GM19328 (cell line): ENCODE measurements around the gene PARP8.

Experiments used
- ATAC-seq: cut with Tn5 transposase; IDR thresholded peaks from one replicate; pipeline ENCODE4 v1.9.1; 2021; ENCODE audit warnings: mild to moderate bottlenecking, moderate library complexity; ENCODE audit not compliant: unreplicated experiment

Gene PARP8

DNA sequence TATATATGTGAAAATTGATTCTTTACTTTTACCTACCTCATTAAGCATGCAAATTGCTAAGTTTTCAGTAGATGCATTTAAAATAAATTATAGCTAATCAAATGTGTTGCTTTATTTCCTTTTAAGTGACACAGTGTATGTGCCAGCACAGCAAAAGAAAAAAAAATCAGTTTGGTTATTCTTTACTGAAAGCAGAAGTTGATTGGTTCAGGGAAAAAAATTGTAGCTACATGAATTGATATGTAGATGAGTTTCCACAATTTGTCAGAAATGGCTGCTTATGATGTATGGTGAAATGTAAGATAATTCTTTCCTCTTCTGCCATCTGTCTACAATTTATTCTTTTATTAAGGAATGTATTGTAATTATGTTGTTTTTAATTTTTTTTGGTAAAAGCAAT is 57.8 kb downstream of the PARP8 start:
- no peak for ATAC-seq

DNA sequence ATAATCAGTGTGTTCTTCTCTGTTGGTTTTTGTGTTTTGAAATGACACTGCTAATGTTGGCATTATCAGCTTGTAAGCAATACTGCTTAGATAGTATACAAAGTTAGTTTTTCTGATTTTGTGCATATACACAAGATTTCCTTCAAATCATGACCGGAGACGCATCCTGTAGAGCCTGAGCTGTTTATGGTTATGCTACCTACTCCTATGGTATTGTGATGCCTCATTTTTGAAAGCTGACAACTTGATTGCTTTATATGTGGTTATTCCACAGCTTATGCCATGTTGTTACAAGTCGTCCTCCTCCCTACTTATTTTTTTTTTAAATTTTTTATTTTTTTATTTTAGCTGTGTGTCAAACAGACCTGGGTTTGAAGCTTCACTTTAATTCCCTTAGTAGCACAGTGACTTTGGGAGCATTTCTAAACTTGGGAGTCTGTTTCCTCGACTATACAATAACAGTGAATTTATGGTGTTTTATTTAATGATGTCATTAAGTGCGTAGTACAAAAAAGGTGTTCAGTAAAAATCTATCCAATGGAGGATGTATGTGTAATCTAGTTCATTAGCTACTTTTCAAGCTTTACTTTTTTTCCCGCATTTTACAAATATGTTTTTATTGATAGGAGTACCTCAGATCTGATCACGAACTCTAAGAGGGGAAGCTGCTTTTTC is 59.5 kb downstream of the PARP8 start:
- ATAC-seq: no peak

DNA sequence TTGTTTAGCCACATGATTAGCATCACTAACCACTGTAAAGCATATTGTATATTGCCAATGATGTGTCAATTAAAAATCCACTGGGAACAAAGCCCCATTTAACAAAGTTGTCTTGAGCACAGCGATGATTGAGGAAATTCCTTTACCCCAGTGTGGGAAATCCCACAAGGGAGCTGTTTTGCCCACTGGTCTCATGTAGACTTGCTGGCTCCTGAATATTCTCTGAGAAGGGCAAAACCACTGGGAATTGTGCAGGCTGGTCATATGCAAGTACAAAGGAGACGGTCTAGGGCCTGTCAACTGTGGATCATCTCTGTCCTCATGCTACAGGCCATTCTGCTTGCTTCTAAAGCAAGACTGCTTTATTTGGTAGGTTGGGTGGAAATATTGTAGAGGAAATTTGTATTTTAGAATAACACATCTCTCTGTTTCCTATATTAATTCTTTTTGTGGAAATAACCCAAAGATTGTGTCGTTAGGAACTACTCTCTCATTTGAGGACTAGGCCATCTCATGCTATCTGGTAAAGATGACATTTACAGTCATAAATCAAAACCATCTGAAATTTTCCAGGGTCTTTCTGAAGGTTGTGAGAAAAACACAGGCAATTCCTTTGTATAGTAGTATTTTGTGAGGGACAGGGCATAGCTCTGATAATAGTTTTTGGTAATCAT is 60.2 kb downstream of the PARP8 start:
- ATAC-seq: no peak

DNA sequence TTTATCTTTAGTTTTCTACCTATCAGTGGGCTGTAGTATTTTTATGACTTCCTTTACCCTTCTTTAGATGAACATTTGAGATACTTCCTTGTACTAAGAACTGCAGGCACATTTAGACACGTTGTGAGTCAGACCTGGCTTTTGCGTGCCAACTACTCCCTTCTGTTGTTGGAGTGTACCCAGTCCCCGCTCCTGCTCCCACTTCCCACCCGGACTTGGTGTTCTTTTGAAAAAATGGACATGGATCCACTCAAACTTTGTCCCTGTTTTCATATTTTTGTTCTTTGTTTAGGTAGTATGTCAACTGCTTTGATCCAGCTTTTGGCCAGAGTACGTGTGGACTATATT is 60.7 kb downstream of the PARP8 start:
- no peak for ATAC-seq

DNA sequence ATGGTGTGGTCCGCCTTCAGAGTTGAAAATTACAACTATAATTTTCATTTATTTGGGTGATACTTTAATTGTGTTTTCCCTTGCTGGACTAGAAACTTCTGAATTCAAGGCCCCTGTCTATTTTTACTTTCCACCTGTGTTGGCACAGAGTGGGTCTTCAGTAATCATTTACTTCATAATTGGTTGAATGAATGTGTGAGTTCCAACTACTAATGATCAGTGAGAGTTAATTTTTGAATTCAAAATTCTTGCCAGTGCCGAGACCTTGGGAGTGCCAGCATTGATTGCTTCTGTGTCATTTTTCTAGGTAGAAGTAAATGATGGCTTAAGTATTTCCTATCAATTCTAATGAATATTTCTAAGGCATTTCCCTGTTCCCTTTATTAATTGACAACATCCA is 61.4 kb downstream of the PARP8 start:
- no peak for ATAC-seq

DNA sequence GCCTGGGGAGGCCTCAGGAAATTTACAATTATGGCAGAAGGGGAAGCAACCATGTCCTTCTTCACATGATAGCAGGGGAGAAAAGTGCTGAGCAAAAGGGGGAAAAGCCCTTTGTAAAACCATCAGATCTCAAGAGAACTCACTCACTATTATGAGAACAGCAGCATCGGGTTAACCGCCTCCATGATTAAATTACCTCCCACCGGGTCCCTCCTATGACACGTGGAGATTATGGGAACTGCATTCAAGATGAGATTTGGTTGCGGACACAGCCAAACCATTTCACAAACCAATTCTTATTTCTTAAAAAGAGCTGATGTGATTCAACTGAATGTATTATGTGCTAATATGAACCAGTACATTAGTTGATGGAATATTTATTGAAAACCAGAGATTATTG is 63.9 kb downstream of the PARP8 start:
- no peak for ATAC-seq

DNA sequence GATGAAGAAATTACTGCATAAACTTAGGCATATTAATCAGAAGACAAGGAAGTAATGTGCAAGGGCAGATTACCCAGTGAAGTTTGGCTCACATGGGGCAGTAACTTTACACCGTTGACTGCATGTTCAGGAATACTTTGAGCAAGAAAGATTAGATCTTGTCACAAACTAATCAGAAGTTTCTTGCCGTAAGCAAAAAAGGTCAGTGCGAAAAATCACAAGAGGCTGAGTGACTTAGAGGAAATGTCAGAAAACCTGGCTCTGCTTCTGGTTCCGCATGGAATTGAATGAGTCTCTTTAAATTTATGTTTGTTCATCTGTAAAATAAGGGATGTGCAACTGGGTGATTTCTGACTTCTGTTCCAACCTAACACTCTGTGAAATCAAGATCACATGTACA is 64.4 kb downstream of the PARP8 start:
- ATAC-seq: no peak

DNA sequence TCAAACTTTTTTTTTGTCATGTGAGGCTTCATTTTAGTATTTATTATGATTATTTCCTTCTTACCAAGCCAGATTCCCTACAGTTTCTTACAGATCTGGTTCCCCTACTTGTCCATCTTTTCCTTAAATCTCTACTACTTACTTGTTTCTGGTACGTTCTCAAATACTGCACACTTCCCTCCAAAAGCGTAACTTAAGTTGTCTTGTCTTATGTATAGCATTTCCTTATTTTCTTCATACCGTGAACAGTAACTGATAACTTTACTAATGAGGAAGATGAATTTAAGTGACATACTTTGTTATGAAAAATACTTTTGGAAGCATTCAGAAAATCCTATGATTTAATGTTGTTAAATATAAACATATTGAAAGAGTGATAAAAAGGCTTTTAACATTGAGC is 67.3 kb downstream of the PARP8 start:
- no peak for ATAC-seq

DNA sequence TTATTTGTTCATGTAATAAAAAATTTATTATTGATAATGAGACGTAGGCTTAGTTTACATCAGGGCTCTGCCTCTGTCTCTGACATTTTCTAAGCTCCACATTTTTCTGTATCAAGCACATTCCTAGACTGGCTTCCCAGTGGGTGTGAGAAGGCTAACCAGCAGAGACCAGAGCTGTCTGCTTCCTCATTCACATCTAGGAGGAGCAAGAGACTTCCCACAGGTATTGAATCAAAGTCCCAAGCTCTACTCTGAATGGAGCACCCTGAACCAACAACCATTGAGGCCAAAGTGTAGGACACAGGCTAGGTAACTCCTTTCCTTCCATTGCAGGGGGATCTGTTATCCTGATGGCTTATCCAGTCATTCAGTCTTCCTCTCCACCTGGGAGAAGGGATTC is 72.4 kb downstream of the PARP8 start:
- no peak for ATAC-seq

DNA sequence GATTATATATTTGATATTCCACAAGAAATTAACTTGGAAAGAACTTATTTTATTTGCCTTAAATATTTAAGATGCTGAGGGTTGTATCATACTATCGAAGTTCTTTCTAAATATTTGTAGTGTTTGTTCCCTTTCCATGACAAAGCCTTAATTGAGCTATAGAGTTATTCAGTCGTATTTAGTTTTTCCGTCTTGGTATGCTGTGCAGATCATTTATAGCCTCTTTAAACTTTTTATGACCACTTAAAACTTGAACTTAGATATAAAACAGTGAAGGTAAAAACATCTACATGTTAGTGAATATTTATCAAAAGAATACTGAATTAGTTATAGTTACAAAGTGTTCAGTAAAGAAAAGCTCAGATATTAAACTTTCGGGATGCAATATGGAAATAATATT is 74.4 kb downstream of the PARP8 start:
- ATAC-seq: no peak

DNA sequence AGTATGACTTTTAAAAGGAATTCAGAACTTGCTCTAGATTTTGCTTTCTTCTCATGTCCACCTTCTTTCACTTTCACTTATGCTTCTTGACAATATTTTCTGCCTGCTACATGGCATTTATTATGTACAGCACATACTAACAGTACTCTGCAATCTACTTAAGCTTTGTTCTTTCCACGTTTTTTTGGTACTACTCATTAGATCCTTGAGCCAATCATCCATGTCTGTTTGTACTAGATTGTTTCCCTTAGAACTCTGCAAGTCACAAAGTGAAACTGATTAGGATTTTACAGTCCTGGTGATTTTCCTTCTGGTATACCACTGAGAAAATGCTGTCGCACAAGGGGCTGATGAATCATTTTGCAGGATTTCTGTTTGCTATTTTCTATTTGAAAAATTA is 78.3 kb downstream of the PARP8 start:
- ATAC-seq: peak; percentile 52

DNA sequence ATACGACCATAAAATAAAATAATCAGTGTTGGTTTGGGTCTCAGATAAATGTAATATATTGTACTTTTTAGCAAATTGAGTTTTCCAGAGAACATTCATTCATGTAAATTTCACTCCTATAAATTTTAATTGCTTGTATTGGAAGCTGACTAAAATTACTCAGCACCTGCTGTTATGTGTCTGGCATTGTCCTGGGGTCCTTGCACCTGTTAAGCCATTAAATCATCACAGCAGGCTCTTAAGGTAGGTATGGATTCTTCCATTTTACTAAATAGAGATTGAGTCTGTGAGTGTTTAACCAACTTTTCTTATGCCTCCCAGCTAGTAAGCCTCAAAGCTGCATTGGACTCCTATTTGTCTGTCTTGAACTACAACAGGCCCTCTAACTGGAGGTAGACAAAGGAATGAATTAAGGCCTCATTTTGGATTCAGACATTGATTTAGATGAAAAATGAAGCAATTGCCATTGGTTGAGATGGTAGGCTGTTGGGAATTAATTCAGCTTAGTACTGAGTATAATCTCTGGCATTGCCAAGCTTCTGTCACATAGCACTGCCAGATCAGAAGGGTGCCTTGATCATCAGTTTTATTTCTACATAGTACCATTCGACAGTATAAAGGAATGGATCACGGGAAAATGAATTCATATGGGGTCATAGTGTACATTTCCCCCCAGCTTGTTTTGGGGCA is 78.9 kb downstream of the PARP8 start:
- ATAC-seq: no peak

DNA sequence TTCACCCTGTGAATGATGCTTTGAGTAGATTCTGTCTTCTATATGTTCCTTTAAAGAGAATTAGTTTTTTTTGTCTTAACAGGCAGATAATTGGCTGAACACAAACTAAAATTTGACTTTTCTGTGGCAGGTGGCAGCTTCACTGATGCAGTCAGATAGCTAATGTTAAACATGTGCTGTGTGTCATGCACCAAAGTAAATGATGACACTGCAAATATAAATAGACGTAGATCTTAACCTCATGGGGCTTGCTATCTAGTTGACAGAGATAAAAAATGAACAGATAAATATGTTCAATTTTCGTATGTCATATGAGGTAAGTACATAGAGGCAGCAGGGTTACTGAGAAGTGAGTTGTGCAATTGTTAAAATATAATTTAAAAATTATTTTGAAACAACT is 82.7 kb downstream of the PARP8 start:
- no peak for ATAC-seq

DNA sequence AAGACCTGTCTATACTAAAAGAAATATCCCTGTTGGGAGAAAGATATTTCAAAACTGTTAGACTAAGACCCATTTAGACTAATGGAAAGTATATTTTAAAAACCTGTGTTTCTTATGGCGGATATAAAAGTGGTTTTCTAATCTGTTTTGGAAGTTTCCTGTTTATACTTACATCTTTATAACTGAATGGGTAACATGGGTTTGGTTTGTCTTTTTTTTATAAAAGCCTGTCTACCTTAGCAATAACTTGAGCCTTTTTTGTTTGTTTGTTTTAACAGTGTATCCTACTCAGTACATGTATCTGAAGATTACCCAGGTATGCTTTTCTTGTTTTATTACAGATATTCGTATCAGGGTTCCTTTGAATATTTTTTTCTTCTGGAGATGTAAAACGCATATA is 83.4 kb downstream of the PARP8 start:
- no peak for ATAC-seq

DNA sequence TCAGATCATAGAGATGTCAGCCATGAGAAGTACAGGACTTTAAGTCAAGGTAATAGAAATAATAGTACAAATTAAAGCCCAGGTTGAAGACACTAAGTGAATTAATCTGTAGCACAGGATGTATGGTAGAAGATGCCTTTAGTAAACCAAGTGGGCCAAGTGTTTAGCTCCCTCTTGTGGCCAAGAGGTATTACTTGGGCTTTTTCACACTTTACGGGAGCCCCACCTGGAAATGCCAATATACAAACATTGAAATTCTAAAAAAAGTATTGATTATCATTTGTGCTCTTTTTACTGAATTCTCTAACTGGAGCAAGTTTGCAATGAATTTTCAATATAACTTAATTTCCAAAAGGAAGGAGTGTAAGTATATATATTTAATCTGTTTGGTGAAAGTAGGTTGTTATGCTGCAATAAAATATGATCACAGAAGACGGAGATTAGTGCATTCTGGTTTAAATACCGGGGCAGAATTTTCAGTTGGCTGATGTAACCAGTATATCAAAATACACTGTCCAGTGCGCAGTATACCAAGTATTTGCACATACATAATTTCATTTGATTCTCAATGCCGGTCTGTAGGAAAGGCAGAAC is 84.7 kb downstream of the PARP8 start:
- peak; percentile 87 for ATAC-seq

DNA sequence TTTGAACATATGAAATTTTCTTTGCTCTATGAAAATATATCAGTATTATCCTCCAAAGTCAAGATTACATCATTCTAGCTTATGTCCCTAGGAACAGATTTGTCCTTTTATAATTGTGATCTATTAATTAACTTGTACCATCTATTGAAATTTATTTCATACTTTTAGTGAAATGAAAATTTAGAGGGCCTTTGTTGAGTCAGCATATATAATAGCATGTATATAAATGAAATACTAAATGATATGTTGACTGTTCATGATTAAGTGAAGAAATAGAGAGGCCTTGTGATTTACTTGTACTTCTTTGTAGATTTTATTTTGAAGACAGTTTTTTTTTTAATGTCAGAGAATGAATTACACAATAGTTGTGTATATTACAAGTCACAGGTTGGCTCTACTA is 86.4 kb downstream of the PARP8 start:
- no peak for ATAC-seq

DNA sequence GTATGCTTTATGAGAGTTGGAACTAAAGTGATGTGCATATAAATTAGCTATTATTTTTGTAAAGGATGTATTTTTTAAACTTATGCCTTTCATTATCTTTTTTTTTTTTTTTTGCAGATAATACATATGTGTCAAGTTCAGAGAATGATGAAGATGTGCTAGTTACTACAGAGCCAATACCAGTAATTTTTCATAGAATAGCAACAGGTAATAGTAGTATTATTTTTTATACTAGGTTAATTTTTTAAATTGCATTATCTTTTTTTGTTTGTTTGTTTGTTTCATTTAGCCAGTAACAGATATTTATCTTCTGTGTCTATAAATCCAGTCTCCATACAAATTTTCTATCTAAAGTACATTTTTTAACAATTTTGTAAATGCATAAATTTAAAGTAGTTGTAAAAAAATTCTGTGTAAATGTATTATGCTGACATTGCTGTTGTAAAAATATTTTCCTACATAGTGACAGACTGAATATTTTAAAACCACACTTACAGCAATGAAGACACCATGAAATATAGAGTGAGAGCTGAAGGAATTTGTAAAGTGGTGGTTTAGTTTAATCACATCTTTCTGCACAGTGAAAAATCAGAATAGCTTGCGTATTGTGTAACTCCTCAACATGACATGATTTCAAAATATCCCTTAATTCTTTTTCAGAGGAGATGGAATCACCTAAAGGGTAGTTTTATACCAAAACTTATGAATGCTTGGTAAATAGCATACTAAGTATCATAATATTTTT is 93.3 kb downstream of the PARP8 start:
- no peak for ATAC-seq

DNA sequence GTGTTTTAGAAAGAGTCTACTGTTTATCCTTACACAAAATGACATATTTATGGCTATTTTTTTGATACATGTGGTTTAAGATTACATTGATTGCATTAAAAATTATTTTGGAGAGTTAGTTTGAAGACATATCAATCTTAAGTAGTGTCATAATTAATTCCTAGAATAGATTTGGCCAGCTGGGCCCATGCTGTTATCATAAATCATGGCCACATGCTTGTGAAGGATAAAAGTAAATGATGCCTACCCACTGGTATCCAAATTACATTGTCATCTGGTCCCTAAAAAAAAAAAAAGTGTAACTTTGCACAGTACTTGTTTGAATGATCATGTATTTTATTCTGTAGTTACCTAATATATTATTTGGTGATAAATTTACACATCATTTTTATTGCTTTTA is 96.9 kb downstream of the PARP8 start:
- no peak for ATAC-seq

DNA sequence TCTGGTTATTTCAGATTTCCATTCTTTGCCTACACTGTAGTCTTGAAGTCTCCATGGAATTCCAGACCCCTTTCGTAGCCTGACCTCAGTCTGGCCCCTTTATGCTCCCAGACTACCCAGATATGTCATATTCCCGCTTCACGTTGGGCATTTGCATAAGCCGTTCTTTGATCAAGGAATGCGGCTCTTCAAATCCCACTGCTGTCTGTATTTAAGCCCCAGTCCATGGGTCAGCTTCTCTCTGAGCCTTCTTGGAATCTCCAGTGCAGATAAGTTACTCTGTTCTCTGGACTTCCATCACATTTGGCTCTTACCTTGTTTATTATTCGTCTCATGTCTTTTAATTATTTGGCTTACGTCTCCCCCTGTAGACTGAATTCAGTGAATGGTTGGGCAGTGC is 97.4 kb downstream of the PARP8 start:
- no peak for ATAC-seq

DNA sequence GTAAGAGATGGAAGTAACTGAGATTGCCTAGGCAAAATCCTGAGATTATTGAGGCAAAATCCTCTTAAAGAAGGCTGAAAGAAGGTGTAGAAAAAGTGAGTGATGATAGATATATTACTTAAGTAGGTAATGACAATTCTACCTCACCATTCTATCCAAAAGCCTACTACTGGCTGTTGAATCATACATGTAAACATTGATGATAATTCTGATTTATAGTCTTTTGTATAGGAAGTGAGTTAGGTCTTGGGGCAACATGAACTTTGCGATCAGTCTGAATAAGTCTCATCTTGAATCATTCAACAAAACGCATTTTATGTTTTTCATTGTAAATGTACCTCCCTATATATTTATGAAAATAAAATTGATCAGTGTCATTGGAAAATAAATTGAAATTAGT is 99.6 kb downstream of the PARP8 start:
- ATAC-seq: no peak

DNA sequence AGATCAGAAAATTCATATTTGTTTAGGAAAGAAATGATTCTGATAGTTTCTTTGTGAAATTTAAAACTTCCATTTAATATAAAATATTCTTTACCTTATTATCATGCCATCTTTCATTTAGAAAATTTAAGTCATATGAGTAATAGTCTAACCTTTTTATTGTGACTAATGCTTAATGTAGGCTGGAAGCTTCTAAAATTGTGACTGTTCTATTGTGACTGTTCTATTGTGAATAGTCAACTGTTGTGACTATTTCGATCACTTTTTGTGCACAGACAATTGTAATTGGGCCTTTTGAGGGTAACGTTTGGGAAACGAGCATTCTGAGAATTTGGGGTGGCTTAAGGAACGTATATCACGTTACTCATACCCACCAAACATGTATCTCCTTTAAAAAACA is 100.0 kb downstream of the PARP8 start:
- no peak for ATAC-seq
